NOMO-1 treated with DMSO at 0.1 percent for 48 hours (cell line): Measurements from ENCODE around the gene KCTD15.
A peak's percentile ranks its signal among the peaks of the same experiment; 100 is the strongest.
"Not testable (repeated sequence)": the region's sequence is repeated elsewhere in the genome, so short reads cannot be mapped to it uniquely, and the experiment has no call there.

Experiments
- DNase-seq: peaks from one replicate; lab custom pipeline; 2025; ENCODE audit not compliant: unreplicated experiment; lab: John Stamatoyannopoulos, UW

KCTD15 gene

GRCh38 chr19:33813391-33814101 lies 16.9 kb downstream of the KCTD15 start:
- no peak for DNase-seq

GRCh38 chr19:33814181-33815165 lies 17.8 kb downstream of the KCTD15 start:
- DNase-seq = no peak

- DNase-seq = no peak
Measured at GRCh38 chr19:33815380-33816340, 19.0 kb downstream of the KCTD15 start.

GRCh38 chr19:33818411-33818810 lies 21.7 kb downstream of the KCTD15 start:
- no peak for DNase-seq

- not testable (repeated sequence) for DNase-seq
Measured at GRCh38 chr19:33819078-33819477, 22.4 kb downstream of the KCTD15 start.

- no peak for DNase-seq
Measured at GRCh38 chr19:33819506-33819879, 22.8 kb downstream of the KCTD15 start.

GRCh38 chr19:33819880-33820781 lies 23.5 kb downstream of the KCTD15 start:
- peak; percentile 93 for DNase-seq

- no peak for DNase-seq
Measured at GRCh38 chr19:33821871-33822270, 25.2 kb downstream of the KCTD15 start.

GRCh38 chr19:33823341-33823740 lies 26.7 kb downstream of the KCTD15 start:
- no peak for DNase-seq

GRCh38 chr19:33825556-33825955 lies 28.9 kb downstream of the KCTD15 start:
- no peak for DNase-seq

- no peak for DNase-seq
Measured at GRCh38 chr19:33826521-33826920, 29.9 kb downstream of the KCTD15 start.

GRCh38 chr19:33828266-33829075 lies 31.8 kb downstream of the KCTD15 start:
- no peak for DNase-seq

- no peak for DNase-seq
Measured at GRCh38 chr19:33830264-33830663, 33.6 kb downstream of the KCTD15 start.

GRCh38 chr19:33831825-33832224 lies 35.2 kb downstream of the KCTD15 start:
- DNase-seq = no peak

- no peak for DNase-seq
Measured at GRCh38 chr19:33832633-33833032, 36.0 kb downstream of the KCTD15 start.

GRCh38 chr19:33840382-33840781 lies 43.7 kb downstream of the KCTD15 start:
- no peak for DNase-seq

GRCh38 chr19:33840783-33841182 lies 44.1 kb downstream of the KCTD15 start:
- no peak for DNase-seq

GRCh38 chr19:33841685-33842084 lies 45.0 kb downstream of the KCTD15 start:
- no peak for DNase-seq

GRCh38 chr19:33844478-33844877 lies 47.8 kb downstream of the KCTD15 start:
- no peak for DNase-seq
